ES-I3 (cell line): Measurements from ENCODE around the gene MIS18BP1.
"Not testable (repeated sequence)": the region's sequence is repeated elsewhere in the genome, so short reads cannot be mapped to it uniquely, and the experiment has no call there.

Experiments
- H3K36me3 ChIP-seq: 2 replicates; pipeline ENCODE4 v1.6.1; 2013; ENCODE audit warnings: mild to moderate bottlenecking, low read length, control low read depth, moderate library complexity; ENCODE audit not compliant: insufficient read depth
- H3K4me1 ChIP-seq: 2 replicates; pipeline ENCODE4 v1.6.1; 2013; ENCODE audit warnings: mild to moderate bottlenecking, control low read depth, low read length; ENCODE audit not compliant: insufficient read depth
- H3K9ac ChIP-seq: 2 replicates; pipeline ENCODE4 v1.6.1; 2013; ENCODE audit warnings: low read depth, mild to moderate bottlenecking, low read length, moderate library complexity
- H3K9me3 ChIP-seq: 2 replicates; pipeline ENCODE4 v1.6.1; 2013; ENCODE audit warnings: mild to moderate bottlenecking, low read length, moderate library complexity; ENCODE audit not compliant: control insufficient read depth, insufficient read depth

The MIS18BP1 gene

GRCh38 chr14:45253070-45253753, at the start of gene MIS18BP1:
TSS of gene MIS18BP1 (minus strand) at chr14:45253202. CDS start at chr14:45247286, 5,916 bp downstream.
- Histone ChIP-seq H3K36me3 (no peaks in the 10 kb centered on the region), H3K4me1 (no peaks in the 10 kb centered on the region), H3K9me3 (peaks cover 3% of the 10 kb centered on the region), H3K9ac (peak within 1 kb of the TSS; percentile 95)

DNA sequence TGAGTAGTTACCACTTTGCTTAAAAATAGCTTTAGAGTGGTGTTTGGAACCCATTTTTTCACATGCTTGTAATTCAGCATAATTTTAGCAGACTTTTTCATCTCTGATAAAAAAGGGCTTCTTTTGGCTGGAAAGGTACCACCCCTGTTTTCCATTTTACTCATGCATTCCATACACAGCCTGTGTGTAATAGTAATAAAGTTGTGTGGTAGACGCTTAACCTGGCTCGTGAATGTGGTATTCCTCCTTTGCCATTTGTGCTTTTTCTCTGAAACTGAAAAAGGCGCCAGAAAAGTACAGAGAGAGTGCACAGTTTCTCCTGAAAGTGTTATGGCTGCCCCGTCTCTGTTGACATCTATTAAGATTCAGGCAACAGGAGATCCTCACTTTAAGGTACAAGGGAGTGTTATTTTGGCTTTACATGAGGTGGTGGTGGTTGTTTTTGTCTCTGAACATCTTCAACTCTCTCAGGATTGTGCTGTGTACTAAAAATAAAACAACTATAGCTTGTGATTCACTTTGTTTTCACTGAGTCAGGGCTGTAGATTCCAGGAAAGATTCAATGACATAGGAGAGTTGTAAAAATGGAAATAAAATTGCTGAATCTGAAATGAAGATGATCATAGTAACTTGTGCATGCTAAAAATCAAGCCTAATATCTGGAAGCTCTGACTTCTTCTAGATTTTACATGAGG, 45.6 kb upstream of the MIS18BP1 start:
- H3K9me3 ChIP-seq: no peaks in the 10 kb centered on the region
- H3K9ac ChIP-seq: no peak overlapping the region
- no peaks in the 10 kb centered on the region for H3K36me3 ChIP-seq
- peaks cover 8% of the 10 kb centered on the region; the same call in 1 of the 2 replicates for H3K4me1 ChIP-seq

DNA sequence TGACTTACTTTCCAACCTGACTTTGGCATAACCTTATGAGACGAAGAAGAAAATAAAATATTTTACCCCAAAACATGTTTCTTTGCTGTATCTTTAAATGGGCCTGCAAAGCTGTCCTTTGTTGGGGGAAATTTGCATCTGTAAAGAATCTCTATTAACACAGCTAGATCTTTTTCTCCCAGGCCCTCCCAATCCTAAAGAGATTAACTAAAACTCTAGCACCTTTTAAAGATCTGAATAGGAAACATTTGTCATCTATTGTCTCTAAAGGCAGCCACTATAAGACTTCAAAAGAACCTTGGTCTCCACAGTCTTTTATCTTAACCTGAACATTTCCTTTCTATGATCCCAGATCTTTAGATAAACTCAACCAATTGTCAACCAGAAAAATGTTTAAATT, 41.8 kb upstream of the MIS18BP1 start:
- H3K9ac ChIP-seq: peak overlapping the region; percentile 21; the same call in 1 of the 2 replicates
- H3K36me3 ChIP-seq, H3K4me1 ChIP-seq, H3K9me3 ChIP-seq: not testable (repeated sequence)

GRCh38 chr14:45290547-45290946, 37.5 kb upstream of the MIS18BP1 start:
- Histone ChIP-seq H3K4me1 (peaks cover 8% of the 10 kb centered on the region; the same call in 1 of the 2 replicates), H3K9ac (no peak overlapping the region), H3K36me3 (no peaks in the 10 kb centered on the region; the same call in 1 of the 2 replicates), H3K9me3 (peaks cover 3% of the 10 kb centered on the region; the same call in 1 of the 2 replicates)

- Histone ChIP-seq H3K9ac (no peak overlapping the region), H3K9me3 (peaks cover 5% of the 10 kb centered on the region), H3K36me3 (no peaks in the 10 kb centered on the region; the same call in 1 of the 2 replicates), H3K4me1 (no peaks in the 10 kb centered on the region)
Observed at GRCh38 chr14:45287610-45288009, 34.6 kb upstream of the MIS18BP1 start.

- H3K36me3 ChIP-seq: no peaks in the 10 kb centered on the region
- peaks cover 5% of the 10 kb centered on the region; the same call in 1 of the 2 replicates for H3K9me3 ChIP-seq
- no peak overlapping the region for H3K9ac ChIP-seq
- H3K4me1 ChIP-seq: no peaks in the 10 kb centered on the region
Observed at GRCh38 chr14:45284802-45285201, 31.8 kb upstream of the MIS18BP1 start.

- H3K9ac ChIP-seq, H3K36me3 ChIP-seq, H3K9me3 ChIP-seq, H3K4me1 ChIP-seq: not testable (repeated sequence)
Observed at GRCh38 chr14:45281731-45282400, 28.9 kb upstream of the MIS18BP1 start.

DNA sequence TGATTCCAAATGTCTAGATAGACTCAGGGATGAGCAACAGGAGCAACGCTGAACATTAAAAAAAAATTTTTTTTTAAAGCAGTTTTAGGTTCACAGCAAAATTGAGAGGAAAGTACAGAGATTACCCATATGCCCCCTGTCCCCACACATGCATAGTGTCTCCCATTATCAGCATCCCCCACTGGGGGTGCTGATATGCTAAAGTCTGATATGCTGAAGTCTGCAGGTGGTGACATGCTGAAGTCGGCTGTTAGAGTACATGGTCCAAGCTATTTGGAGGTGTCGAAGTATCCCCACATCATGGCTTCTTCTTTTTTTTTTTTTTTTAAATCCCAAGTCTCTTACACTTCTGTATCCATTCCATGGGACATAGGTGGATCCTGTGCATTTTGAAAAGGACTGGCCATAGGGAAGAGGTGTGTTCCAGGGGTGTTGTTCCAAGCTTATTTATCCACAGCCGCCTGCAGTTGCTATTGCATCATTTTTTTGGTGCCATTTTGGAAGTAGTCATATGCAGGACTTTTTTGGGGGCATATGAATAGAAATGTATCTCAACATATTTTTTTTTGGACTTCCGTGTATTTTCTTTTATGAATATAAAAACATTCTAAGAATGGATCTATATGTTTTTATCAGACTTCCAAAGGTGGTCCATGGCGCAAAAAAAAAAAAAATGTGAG, 19.0 kb upstream of the MIS18BP1 start:
- Histone ChIP-seq H3K9me3 (no peaks in the 10 kb centered on the region), H3K9ac (no peak overlapping the region), H3K4me1 (no peaks in the 10 kb centered on the region), H3K36me3 (no peaks in the 10 kb centered on the region)

DNA sequence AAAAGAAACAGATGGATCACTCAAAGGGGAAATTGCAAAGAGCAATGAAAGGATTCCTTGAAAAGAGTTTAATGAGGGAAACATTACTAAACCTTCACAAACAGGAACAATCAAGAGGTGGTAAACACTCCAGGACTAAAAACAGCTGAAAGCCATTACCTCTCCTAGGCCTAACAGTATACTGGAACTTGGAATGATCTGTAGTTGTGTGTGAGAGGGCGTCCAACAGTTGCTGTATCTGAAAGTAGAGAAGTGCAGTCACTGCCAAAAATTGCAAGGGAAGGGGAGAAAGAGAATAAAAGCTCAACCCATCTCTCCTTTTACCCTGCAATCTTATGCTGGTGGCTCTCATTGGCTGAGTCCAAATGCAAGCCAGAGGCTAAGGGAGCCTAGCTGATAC, 17.0 kb upstream of the MIS18BP1 start:
- H3K9ac ChIP-seq: no peak overlapping the region
- no peaks in the 10 kb centered on the region for H3K36me3 ChIP-seq
- H3K9me3 ChIP-seq: no peaks in the 10 kb centered on the region
- no peaks in the 10 kb centered on the region for H3K4me1 ChIP-seq

DNA sequence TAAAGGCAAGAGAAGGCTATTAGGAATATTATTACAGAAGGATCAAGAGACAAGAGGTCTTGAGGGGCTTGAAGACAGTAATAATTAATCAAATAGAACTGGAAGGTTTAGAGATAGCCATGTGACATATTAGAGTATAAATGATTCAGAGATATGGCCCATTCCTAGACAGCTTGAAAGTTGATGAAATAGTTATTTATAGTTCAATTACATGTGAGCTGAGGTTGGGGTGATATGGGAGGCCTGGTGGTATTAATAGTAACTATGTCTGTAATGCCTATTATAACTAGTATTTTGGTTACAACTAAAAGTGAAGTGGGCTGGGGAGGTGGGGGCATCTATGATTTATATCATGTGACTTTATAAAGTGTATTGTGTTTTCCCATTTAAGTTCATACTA, 14.1 kb upstream of the MIS18BP1 start:
- Histone ChIP-seq H3K36me3 (no peaks in the 10 kb centered on the region), H3K9me3 (no peaks in the 10 kb centered on the region), H3K4me1 (no peaks in the 10 kb centered on the region), H3K9ac (no peak overlapping the region)

DNA sequence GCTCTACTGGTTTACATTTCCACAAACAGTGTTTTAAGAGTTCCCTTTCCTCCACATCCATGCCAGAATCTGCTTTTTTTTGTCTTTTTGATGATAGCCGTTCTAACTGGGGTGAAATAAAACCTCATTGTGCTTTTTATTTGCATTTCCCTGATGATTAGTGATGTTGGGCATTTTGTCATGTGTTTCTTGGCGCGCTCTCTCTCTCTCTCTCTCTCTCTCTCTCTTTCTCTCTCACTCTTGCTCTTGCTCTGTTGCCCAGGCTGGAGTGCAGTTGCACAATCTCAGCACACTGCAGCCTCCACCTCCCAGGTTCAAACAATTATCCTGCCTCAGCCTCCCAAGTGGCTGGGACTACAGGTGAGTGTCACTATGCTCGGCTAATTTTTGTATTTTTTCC, 9.6 kb upstream of the MIS18BP1 start:
- H3K9me3 ChIP-seq: peaks cover 10% of the 10 kb centered on the region
- no peaks in the 10 kb centered on the region for H3K36me3 ChIP-seq
- no peak overlapping the region for H3K9ac ChIP-seq
- no peaks in the 10 kb centered on the region for H3K4me1 ChIP-seq

DNA sequence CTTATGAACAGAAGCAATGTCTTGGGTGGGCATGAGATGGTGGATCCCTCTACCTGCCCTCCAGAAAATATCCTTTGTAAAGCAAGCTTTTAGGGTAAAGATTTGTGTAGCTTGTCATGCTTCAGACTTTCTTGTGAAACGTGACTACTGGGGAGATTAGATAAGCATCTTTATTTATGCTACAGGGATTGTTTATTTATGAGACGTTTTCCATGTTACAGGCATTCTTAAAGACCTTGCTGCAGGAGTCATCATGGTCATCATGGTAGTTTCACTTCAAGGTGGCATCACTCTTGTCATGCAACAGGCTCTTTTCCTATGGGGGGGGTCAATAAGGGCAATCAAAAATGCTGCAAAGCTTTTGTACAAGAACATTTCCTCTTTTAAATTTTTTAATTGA, 8.2 kb upstream of the MIS18BP1 start:
- H3K9me3 ChIP-seq: peaks cover 10% of the 10 kb centered on the region

DNA sequence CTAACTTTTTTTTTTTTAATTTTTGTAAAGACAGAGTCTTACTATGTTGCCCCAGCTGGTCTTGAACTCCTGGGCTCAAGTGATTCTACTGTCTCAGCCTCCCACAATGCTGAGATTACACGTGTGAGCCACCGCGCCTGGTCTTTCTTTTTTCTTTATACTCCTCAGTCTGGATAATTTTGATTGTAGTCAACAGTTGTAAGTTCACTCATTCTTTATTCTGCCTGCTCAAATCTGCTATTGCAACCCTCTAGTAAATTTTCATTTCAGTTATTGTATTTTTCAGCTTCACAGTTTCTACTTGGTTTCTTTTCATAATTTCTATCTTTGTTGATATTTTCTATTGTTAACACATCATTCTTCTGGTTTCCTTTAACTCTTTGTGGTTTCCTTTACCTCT, 5.8 kb upstream of the MIS18BP1 start:
- no peak overlapping the region for H3K9ac ChIP-seq
- H3K36me3 ChIP-seq: no peaks in the 10 kb centered on the region
- peaks cover 10% of the 10 kb centered on the region for H3K9me3 ChIP-seq
- H3K4me1 ChIP-seq: no peaks in the 10 kb centered on the region

More for the DNA sequence above, 8.2 kb upstream of the MIS18BP1 start:
- no peaks in the 10 kb centered on the region for H3K36me3 ChIP-seq
- no peaks in the 10 kb centered on the region for H3K4me1 ChIP-seq
- no peak overlapping the region for H3K9ac ChIP-seq

DNA sequence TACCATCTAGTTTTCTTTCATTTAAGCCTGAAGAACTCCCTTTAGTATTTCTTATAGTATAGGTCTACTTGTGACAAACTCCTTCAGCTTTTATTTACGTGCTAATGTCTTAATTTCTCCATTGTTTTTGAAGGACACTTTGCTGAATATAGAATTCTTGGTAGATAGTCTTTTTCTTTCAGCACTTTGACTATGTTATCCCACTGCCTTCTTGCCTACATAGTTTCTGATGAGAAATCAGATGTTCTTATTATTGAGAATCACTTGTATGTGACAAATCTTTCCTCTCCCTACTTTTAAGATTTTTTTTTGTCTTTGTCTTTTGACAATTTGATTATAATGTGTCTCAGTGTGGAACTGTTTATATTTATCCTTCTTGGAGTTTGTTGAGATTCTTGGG, 5.1 kb upstream of the MIS18BP1 start:
- Histone ChIP-seq H3K9ac (no peak overlapping the region), H3K4me1 (no peaks in the 10 kb centered on the region), H3K9me3 (peaks cover 10% of the 10 kb centered on the region), H3K36me3 (no peaks in the 10 kb centered on the region)
